Colonic mucosa (tissue), 4 donors: ENCODE data around the gene ZNF165. TPM values are rescaled to one million over a fixed set of nuclear protein-coding genes. Genes with fewer than 3 reads are reported as not detected.
"Not testable (repeated sequence)": the region's sequence is repeated elsewhere in the genome, so short reads cannot be mapped to it uniquely, and the experiment has no call there.

ENCODE experiments used
- DNase-seq: peaks from one replicate; pipeline ENCODE4 v3.0.0-alpha.2; 2020
- H3K27ac ChIP-seq: fragments of 200-600 bp; one replicate; pipeline ENCODE4 v1.8.0; 2021
- H3K27me3 ChIP-seq: fragments of 200-600 bp; one replicate; pipeline ENCODE4 v1.8.0; 2021
- H3K36me3 ChIP-seq: fragments of 200-600 bp; one replicate; pipeline ENCODE4 v1.8.0; 2021
- H3K4me1 ChIP-seq: fragments of 200-600 bp; one replicate; pipeline ENCODE4 v1.8.0; 2021; ENCODE audit warnings: mild to moderate bottlenecking
- H3K4me3 ChIP-seq: fragments of 200-600 bp; one replicate; pipeline ENCODE4 v1.8.0; 2021
- H3K9ac ChIP-seq, 2 donors: one replicate each; pipeline ENCODE4 v1.7.0; 2013; ENCODE audit warnings: control low read depth in 2 of 2, low read depth in 2 of 2, low read length in 2 of 2
- H3K9me3 ChIP-seq: fragments of 200-600 bp; one replicate; pipeline ENCODE4 v1.8.0; 2021
- CTCF ChIP-seq: fragments of 200-600 bp; IDR thresholded peaks from one replicate; pipeline ENCODE4 v1.8.0; 2022; ENCODE audit warnings: antibody characterized with exemption, mild to moderate bottlenecking
- intact Hi-C: fragments of 100-400 bp; cut with DNase I; formaldehyde crosslinking; loops from one replicate; pipeline ENCODE4 v1.14.1; 2022
- total RNA-seq, 2 donors: library from RNA; stranded (reverse); fragmentation: NEBNext Ultra II Directional in 1 of 2; extraction: Animal tissue kit (Norgen Biotek cat#: 25700) in 1 of 2; gene quantifications; one replicate each; pipeline ENCODE4 v1.2.1, GENCODE V29; 2021
- donor health status: healthy.
- donor health status: DM: no; HTN: no; CAD: no.
- donor health status: DM: no; HTN: no; CAD: no.

Gene ZNF165
- 1 to 10 TPM; 5.3 to 9.9 TPM for total RNA-seq

- intact Hi-C loops: loop anchor here (5.0 kb wide), 2 partner anchors 57 to 142 kb away; no protein-coding TSS in a partner anchor
Observed at GRCh38 chr6:28080381-28080630, at the start of gene ZNF165. Gene ZNF165 (plus strand): TSS chr6:28080568. CDS start chr6:28085481, 4,913 bp downstream.

GRCh38 chr6:28053584-28053983, 26.8 kb upstream of the ZNF165 start:
- Histone ChIP-seq H3K27me3 (no peaks in the 10 kb centered on the region), H3K4me3 (no peak overlapping the region), H3K36me3 (no peaks in the 10 kb centered on the region), H3K27ac (no peak overlapping the region), H3K9me3 (no peaks in the 10 kb centered on the region), H3K4me1 (no peaks in the 10 kb centered on the region), H3K9ac (no peak overlapping the region)
- intact Hi-C loops: no loop called here
- no peak for TF ChIP-seq CTCF
- no peak for DNase-seq

More at GRCh38 chr6:28080381-28080630, at the start of gene ZNF165:
- Histone ChIP-seq H3K27ac (peak within 1 kb of the TSS; percentile 89), H3K9ac (peak within 1 kb of the TSS; percentile 80 to 94), H3K4me3 (peak within 1 kb of the TSS; percentile 76)
- DNase-seq, H3K4me1 ChIP-seq, H3K36me3 ChIP-seq, H3K9me3 ChIP-seq, H3K27me3 ChIP-seq: not testable (repeated sequence)

- Histone ChIP-seq H3K4me1 (no peaks in the 10 kb centered on the region), H3K27ac (no peak overlapping the region), H3K9ac (no peak overlapping the region), H3K36me3 (no peaks in the 10 kb centered on the region), H3K27me3 (no peaks in the 10 kb centered on the region), H3K4me3 (no peak overlapping the region), H3K9me3 (no peaks in the 10 kb centered on the region)
- no peak for TF ChIP-seq CTCF
- no peak for DNase-seq
- intact Hi-C loops: no loop called here
Observed at GRCh38 chr6:28060405-28060804, 20.0 kb upstream of the ZNF165 start.

GRCh38 chr6:28064272-28064671, 16.1 kb upstream of the ZNF165 start:
- H3K9ac ChIP-seq: no peak overlapping the region
- H3K4me1 ChIP-seq: no peaks in the 10 kb centered on the region
- no peaks in the 10 kb centered on the region for H3K9me3 ChIP-seq
- no peaks in the 10 kb centered on the region for H3K27me3 ChIP-seq
- no peak overlapping the region for H3K4me3 ChIP-seq
- no peak overlapping the region for H3K27ac ChIP-seq
- no peak for DNase-seq
- intact Hi-C loops: no loop called here
- H3K36me3 ChIP-seq: no peaks in the 10 kb centered on the region
- TF ChIP-seq CTCF: no peak

GRCh38 chr6:28068067-28068466, 12.3 kb upstream of the ZNF165 start:
- H3K9ac ChIP-seq: no peak overlapping the region
- H3K4me3 ChIP-seq: no peak overlapping the region
- H3K9me3 ChIP-seq: no peaks in the 10 kb centered on the region
- no peak overlapping the region for H3K27ac ChIP-seq
- no peaks in the 10 kb centered on the region for H3K27me3 ChIP-seq
- no peaks in the 10 kb centered on the region for H3K4me1 ChIP-seq
- no peaks in the 10 kb centered on the region for H3K36me3 ChIP-seq
- intact Hi-C loops: no loop called here
- DNase-seq: no peak
- no peak for TF ChIP-seq CTCF

GRCh38 chr6:28070968-28071367, 9.4 kb upstream of the ZNF165 start:
- H3K4me3 ChIP-seq, H3K27me3 ChIP-seq, H3K27ac ChIP-seq, H3K9ac ChIP-seq, intact Hi-C loops, H3K36me3 ChIP-seq, H3K4me1 ChIP-seq, H3K9me3 ChIP-seq, DNase-seq: not testable (repeated sequence)

GRCh38 chr6:28078050-28078449, 2.3 kb upstream of the ZNF165 start:
- intact Hi-C loops: no loop called here
- peaks cover 3% of the 10 kb centered on the region for H3K4me1 ChIP-seq
- H3K9me3 ChIP-seq: no peaks in the 10 kb centered on the region
- no peak for DNase-seq
- H3K27me3 ChIP-seq: no peaks in the 10 kb centered on the region
- TF ChIP-seq CTCF: no peak
- no peak overlapping the region for H3K9ac ChIP-seq
- no peak overlapping the region for H3K4me3 ChIP-seq
- H3K27ac ChIP-seq: no peak overlapping the region
- no peaks in the 10 kb centered on the region for H3K36me3 ChIP-seq
